ENCODE results near the gene ZNF311.

The ZNF311 gene
- total RNA-seq, result 0.20 to 0.39 reads per million in 2 donors

GRCh38 chr6:29005183-29005885, at the start of gene ZNF311:
Gene ZNF311 (minus strand): TSS chr6:29005315. CDS start chr6:29003954, 1,361 bp downstream.
- DNase-seq, result no peak

- DNase-seq, result no peak
Measured at GRCh38 chr6:29051680-29052079, 46.6 kb upstream of the ZNF311 start.

GRCh38 chr6:29045075-29045474, 40.0 kb upstream of the ZNF311 start, which contains the start of gene OR2W1:
Gene OR2W1 (minus strand): TSS chr6:29045175. CDS start chr6:29045175, 0 bp downstream.
- DNase-seq, result no peak

- no peak for DNase-seq
Measured at GRCh38 chr6:29035951-29036350, 30.8 kb upstream of the ZNF311 start.

- no peak for DNase-seq
Measured at GRCh38 chr6:29028821-29029220, 23.7 kb upstream of the ZNF311 start.

GRCh38 chr6:29025927-29026585, 20.9 kb upstream of the ZNF311 start:
- no peak for DNase-seq

GRCh38 chr6:29021434-29021833, 16.3 kb upstream of the ZNF311 start:
- no peak for DNase-seq

- no peak for DNase-seq
Measured at GRCh38 chr6:29019629-29020028, 14.5 kb upstream of the ZNF311 start.

GRCh38 chr6:29017428-29017802, 12.3 kb upstream of the ZNF311 start:
- no peak for DNase-seq

GRCh38 chr6:29016559-29017427, 11.7 kb upstream of the ZNF311 start:
- DNase-seq, result no peak

GRCh38 chr6:29014729-29015608, 9.9 kb upstream of the ZNF311 start:
- no peak for DNase-seq

- DNase-seq, result no peak
Measured at GRCh38 chr6:29011276-29011734, 6.2 kb upstream of the ZNF311 start.

- DNase-seq, result no peak
Measured at GRCh38 chr6:29009358-29009757, 4.2 kb upstream of the ZNF311 start.

- no peak for DNase-seq
Measured at GRCh38 chr6:29008089-29008488, 3.0 kb upstream of the ZNF311 start.

GRCh38 chr6:28996844-28997510, 8.1 kb downstream of the ZNF311 start:
- no peak for DNase-seq

GRCh38 chr6:28995093-28995650, 9.9 kb downstream of the ZNF311 start:
- no peak for DNase-seq

- DNase-seq, result peak; percentile 37
Measured at GRCh38 chr6:28988536-28989311, 16.4 kb downstream of the ZNF311 start.

GRCh38 chr6:28985462-28986164, 19.5 kb downstream of the ZNF311 start:
- DNase-seq, result no peak

GRCh38 chr6:28983838-28984237, 21.3 kb downstream of the ZNF311 start:
- no peak for DNase-seq

Data from activated gamma-delta T cell (primary cell).